GM12874 (cell line): ENCODE data around the gene KLHL5.

Experiments
- CTCF ChIP-seq: IDR thresholded peaks from 2 replicates; pipeline ENCODE4 v1.5.1; 2011; ENCODE audit warnings: low read depth, mild to moderate bottlenecking, control low read depth, low read length, moderate library complexity; ENCODE audit not compliant: insufficient read depth

The KLHL5 gene

GRCh38 chr4:39078829-39079228 lies 16.8 kb downstream of the KLHL5 start:
- TF ChIP-seq CTCF = no peak

GRCh38 chr4:39083164-39083563 lies 21.1 kb downstream of the KLHL5 start:
- TF ChIP-seq CTCF = no peak

- no peak for TF ChIP-seq CTCF
Measured at GRCh38 chr4:39085891-39086290, 23.9 kb downstream of the KLHL5 start.

- no peak for TF ChIP-seq CTCF
Measured at GRCh38 chr4:39096847-39097246, 34.8 kb downstream of the KLHL5 start.

- TF ChIP-seq CTCF = no peak
Measured at GRCh38 chr4:39097290-39097689, 35.3 kb downstream of the KLHL5 start.

- TF ChIP-seq CTCF = no peak
Measured at GRCh38 chr4:39102297-39102696, 40.3 kb downstream of the KLHL5 start.

GRCh38 chr4:39103291-39103690 lies 41.3 kb downstream of the KLHL5 start:
- TF ChIP-seq CTCF = no peak

GRCh38 chr4:39104255-39104654 lies 42.2 kb downstream of the KLHL5 start:
- no peak for TF ChIP-seq CTCF
